GM19467 (cell line): ENCODE measurements around the gene UNC80.
A peak's percentile ranks its signal among the peaks of the same experiment; 100 is the strongest.

ENCODE experiments used
- ATAC-seq: cut with Tn5 transposase; IDR thresholded peaks from one replicate; pipeline ENCODE4 v1.9.1; 2021; ENCODE audit warnings: mild to moderate bottlenecking, moderate library complexity; ENCODE audit not compliant: unreplicated experiment

Gene UNC80

DNA sequence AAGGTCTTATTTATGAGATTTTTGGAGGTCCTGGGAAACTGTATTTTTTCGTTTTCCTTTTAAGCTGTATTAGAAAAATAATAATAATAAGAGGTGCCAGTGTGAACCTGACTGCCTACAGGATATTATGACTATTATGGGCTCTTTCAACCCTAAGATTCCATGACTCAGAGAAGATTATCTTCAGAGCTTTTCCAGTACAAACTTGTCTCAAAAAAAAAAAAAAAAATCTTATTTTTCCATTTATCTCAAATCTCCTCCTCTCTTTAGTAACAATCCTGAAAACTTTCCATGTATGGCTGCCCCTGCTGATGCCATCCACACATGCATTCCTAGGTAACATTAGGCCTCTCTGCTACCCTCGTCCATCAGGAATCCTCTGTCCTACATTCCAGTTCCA, 194.1 kb downstream of the UNC80 start:
- ATAC-seq: no peak

DNA sequence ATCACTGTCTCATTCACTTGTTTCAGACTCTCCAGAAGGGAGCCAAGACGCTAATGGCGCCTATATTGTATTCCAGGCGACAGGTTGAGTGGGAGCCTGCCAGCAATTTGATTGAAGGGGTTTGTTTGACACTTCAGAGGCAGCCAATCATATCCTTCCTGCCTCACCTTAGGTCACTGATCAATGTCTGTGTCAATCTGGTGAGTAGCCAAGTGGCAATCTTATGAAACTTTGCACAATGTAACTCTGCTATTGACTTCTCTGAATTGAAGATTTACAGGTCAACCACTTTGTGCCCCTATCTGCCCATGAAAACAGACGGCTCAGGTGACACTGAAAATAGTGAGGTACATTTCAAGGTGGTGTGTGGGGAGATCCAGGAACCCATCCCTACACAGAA, 198.1 kb downstream of the UNC80 start:
- no peak for ATAC-seq

DNA sequence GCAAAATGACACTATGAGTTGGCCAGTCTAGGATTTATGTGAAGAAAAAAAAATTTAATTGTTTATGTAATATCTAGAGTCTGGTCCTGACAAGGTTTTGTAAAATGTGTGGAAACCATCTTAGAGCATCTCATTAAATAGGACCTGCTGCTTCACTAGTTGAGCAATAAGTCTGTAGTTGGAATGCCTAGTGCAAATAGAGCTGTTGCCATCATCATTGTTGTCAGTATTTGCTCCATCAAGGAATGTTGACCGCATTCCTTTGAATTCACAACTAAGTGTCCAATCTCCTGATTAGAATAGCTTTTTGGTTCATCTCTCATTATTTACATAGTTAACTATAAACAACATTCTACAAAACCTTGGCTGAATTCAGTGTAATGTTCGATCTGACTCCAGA, 198.6 kb downstream of the UNC80 start:
- ATAC-seq: no peak

DNA sequence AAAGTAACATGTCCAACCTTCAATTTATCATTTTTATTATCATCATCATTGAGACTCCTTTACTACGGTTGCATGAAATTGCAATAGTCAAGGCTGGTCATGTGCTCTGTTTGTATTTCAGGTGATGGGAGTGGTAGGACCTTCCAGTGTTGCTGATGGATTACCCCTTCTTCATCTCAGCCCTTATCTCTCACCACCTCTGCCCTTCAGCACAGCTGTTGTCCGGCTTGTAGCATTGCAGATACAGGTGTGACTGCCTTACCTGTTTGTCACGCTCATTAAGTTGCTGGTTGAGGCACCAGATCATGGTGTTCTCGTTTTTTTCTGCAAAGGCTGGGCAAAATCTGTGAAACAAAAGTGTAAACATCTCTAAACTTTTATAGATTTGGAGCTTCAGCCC, 199.1 kb downstream of the UNC80 start:
- ATAC-seq: no peak

DNA sequence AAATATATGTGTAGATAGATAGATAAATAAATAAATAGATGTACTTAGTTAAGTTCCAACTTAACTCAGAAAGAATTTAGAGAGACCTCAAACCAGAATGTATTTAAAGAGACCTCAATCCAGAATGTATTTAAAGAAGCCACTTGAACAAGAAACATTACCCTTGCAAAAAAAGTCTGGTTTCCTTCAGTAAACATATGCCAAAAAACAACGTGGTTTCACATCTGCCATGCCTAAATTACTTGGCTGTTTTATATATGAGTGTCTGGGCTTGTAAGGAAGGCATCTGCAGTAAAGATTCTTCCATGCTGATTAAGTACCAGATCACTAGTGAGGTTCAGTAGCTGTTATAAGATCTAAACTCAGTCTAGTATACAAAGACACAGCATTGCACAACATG, 201.7 kb downstream of the UNC80 start:
- ATAC-seq: no peak

DNA sequence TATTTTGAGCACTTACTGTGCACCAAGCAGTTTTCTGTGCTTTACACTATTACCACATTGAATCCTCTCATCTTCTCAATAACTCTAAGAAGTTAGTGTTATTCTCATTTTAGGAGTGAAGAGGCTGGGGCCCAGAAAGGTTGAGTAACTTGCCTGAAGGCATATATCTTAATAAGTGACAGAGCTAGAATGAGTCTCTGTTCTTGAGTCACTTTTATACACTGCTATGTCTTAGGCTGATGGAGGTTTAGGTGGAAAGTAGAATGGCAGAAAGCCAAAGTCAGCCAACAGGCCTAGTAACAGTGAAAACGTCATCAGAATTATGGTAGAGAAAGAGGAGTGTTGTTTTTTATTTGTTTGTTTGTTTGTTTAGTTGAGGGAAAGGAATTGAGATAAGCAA, 202.9 kb downstream of the UNC80 start:
- no peak for ATAC-seq

DNA sequence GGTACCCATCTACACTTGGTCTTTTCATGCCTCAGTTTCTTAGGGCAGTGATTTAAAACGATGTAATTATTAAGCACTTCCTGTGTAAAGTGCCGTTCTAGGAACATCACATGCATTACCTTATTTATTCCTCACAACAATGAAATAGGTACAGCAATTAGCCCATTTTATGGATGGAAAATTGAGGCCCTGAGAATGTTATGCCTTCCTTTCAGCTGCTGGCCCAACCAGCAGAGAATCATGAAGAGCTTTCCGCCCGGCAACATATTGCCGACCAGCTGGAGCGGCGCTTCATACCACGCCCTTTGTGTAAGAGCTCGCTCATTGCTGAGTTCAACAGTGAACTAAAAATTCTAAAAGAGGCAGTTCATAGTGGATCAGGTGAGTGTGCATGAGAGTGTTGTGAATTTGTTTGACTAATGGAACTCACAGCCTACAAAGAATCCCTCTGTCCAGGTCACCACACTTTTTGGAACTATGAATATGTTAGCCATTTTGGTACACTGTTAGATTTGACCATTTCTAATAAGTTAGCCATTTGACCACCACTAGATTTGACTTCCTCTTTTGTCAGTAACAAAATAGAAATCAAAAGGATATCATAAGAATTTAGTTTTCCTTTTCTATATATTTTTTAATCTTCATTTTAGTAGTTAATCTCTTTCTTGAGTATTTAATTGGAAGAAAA, 205.2 kb downstream of the UNC80 start:
- peak; percentile 79 for ATAC-seq

DNA sequence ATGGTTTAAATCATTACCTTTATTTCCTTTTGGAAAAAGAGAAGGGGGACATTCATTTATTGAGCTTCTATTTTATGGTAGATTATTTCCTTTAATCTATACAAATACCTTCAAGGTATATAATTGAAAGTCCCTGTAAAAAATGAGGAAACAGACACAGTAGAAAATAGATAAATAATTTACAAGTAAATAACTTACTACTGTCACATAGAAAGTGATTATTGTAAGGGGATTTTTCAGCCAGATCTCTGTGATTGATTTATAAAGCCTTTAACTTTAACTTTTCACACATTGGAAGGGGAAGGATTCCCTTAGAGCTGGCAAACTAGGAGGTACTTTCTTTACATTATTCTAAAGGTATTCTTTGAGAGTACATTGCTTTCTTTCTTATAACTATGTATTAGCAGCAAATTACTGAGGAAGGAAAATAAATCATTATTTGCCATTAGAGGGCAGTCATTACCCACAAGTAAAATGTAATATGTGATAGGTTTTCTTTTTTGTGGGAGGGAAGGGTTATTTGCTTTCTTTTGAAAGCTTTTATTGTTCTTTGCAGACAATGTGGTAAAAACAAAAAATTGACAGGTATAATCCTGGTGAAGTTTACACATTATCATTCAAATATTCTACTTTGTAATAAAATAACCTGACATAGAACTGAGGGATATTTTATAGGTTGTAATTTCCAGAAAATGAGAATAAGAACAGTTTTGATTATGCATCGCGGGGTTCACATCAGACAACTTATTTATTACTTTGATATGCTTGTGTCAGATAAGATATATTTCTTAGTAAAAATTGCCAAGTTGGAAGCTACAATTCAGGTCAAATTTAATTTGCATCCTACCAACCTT, 206.0 kb downstream of the UNC80 start:
- ATAC-seq: peak; percentile 52

DNA sequence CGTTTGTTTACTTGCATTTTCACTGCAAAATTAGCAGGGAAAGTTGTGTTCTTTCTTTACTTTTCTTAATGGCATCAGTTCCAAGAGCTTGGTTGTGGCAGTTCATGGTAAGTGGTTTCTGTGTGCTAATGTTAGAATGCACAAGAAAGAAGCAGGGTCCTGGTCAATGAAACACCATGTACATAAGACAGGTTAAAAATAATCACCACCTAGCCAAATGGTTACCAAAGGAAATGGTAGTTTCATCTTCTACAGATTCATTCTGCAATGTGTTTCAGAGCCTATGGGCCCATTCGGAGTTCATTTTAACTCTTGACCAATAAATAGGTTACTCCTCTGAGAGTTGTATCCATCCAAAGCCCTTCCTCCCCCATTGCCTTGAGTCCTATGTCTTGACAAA, 212.7 kb downstream of the UNC80 start:
- ATAC-seq: no peak

DNA sequence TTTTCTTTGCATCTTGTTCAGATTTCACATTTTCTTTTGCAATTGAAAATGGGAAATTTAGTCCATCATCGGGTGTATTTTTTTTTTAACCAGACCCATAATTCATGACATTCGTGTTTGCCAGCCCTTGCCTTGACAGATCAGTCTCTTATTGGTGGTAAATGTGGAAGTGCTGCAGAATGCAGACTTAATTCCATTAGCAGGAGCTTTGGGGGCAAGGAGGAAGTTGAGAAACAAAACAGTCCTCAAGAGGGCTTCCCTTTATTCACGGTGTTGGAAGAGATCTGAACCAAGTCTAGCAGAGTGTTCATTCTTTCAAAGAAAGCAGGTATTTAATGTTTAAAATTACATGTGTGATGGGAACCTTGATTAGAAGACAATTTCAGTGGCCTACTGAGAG, 214.2 kb downstream of the UNC80 start:
- ATAC-seq: no peak

DNA sequence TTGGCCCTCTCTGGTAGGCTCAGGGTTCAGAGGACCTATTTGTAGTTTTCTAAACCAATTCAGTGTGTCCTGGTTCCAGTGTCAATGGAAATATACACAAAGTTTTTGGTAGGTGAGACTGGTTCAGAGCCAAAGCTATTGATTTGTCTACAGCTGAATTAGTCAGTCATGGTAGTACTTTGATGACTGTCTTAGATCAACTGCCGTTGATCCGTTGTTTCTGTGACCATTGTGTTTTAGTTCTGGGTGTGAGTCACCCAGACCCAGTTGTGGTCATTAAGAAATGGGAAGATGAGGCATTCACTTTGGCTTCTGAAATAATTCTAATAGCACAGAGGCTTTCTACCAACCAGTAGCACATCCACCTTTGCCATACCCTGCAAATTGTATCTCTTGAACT, 214.8 kb downstream of the UNC80 start:
- ATAC-seq: no peak

DNA sequence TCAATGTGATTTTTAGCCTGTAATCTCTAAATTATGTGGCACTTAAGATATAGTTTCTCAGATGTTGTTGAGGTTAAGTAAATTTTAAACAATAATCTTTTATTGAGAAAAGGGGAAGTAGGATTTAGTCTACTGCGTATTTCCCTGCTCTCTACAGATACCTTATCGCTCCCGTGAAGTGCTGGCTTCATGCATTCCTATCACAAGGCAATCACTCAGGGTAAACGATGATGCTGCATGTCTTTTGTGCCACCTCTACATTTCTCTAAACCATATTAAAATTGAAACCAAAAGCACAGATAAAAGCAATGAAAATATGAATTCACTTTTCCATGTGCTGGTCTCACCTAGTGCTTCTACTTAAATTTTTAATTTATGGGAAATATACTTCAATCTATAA, 216.4 kb downstream of the UNC80 start:
- peak; percentile 48 for ATAC-seq

DNA sequence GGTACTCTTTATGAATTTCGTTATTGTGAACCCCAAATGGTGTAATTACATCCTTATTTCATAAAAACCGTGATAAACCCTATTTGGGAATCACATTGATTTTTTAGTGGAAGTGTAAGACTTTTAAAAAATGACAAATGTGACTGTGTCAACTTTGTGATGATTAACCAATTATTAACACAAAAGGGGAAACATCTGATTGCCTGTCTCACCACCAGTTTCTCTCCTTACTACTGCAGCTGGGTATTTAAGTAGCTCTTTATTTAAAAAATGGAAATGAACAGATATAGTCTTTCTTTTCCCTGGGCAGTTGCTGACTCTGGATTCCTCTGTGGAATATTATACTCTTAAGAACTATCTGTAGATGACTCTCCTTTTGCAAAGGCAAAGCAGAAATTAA, 219.2 kb downstream of the UNC80 start:
- no peak for ATAC-seq

DNA sequence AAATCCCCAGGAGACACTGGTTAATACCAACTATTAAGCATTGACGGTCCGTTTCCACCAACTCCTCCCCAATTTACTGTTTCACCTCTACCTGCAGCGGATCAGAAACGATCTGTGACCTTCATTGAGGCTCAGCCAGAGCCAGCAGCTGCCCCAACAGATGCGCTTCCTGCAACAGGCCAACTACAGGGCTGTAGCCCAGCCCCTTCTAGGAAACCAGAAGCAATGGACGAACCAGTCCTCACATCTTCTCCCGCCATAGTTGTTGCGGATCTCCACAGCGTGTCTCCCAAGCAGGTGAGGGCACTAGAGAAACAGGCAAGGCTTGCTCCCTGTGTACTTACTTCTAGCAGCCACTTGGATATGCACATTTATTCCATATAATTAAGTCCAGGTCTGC, 222.3 kb downstream of the UNC80 start:
- ATAC-seq: no peak

DNA sequence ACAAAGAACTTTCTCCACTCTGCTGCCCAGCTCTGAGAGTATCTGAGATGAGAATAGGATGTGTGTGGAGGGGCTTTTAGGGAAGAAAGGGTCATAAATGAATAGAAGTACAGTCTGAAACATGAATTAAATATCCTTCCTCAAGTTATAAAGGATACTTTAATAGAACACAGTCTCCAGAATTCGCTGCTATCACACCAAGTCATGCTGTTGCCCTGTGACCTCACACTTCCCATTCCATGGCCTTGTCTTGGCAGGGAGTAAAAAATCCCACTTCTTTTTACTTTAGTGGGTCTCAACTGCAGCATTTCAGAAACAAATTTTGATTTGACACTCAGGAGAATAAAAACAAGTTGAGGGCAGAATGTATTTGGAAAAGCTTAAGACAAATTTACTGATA, 227.0 kb downstream of the UNC80 start:
- ATAC-seq: no peak

DNA sequence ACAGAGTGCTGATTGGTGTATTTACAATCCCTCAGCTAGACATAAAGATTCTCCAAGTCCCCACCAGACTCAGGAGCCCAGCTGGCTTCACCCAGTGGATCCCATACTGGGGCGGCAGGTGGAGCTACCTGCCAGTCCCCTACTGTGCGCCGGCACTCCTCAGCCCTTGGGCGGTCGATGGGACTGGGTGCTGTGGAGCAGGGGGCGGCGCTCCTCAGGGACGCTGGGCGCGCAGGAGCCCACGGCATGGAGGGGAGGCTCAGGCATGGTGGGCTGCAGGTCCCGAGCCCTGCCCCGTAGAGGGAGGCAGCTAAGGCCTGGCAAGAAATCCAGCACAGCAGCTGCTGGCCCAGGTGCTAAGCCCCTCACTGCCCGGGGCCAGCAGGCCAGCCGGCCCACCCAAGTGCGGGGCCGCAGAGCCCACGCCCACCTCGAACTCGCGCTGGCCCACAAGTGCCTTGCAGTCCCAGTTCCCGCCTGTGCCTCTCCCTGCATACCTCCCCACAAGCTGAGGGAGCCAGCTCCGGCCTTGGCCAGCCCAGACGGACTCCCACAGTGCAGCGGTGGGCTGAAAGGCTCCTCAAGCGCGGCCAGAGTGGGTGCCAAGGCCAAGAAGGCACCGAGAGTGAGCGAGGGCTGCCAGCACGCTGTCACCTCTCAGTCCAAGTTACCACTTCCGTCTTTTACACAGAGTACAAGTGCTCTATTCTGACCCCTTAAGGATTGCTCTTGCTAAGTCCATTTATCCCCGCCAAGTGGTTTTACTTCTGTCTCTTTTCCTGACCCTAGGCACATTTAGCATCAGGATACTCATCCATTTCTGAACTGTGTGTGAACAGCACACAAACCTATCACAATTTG, 229.1 kb downstream of the UNC80 start:
- no peak for ATAC-seq

DNA sequence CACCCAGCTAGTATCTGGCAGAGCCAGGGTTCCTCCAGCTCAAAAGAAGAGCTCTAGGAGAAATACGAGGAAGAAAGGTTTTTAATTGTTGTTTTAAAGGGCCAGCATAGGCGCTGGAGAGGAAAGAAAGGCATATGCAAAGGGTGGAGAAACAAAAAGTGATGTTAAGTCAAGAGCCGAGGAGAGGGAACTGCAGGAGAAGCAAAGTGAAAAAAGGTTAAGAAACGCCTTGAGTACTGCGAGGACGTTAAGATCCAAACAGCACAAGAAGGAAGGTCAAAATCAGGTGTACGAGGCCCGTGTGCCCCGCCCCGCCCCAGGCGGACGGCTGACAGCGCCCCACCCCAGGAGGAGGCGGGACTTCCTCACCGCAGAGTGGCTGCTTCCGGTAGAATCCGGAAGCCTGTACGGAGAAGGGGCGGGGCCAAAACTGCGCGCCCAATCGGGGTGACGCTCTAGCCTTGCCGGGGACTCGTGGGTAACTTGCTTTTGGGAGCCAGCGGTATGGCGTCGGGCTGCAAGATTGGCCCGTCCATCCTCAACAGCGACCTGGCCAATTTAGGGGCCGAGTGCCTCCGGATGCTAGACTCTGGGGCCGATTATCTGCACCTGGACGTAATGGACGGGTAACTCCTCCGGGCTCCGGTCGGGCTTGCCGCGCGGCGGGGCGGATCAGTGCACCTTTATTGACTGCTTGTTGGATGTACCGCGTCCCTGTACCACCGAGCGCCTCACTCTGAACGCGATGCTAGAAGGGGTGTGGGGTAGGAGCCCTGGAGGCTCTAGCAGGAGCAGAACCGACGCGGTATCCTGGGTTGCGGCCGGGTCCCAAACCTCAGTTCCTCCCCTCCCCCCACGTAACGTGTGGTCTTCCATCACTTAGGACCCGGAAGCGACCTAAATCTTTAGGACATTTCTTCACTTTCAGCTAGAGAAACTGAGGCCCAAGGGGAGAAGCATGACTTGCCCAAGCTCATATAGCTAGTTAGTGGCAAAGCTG, 230.8 kb downstream of the UNC80 start, which contains the start of gene RPE:
Gene RPE (plus strand): TSS at position 481 of the 1,000 bp plus-strand sequence. CDS start 24 bp downstream, at position 505.
- ATAC-seq: peak; percentile 100

DNA sequence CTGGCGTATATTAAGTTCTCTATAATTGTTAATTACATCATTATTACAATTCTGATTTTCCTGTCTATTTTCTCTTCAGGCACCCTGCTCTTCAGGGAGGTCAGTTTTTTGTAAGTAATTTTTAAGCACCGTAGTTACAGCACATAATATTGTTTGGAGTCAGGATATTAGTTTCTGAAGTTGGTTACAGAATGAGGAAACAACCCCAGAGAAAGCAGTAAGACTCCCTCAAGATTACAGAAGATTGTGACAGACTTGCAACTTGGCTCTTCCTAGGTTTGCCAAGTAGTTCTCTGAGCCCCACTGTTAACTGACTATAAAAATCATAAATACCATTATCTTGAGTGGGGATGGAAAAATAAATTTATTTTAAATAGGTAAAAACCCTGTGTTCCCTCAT, 231.7 kb downstream of the UNC80 start:
- no peak for ATAC-seq

DNA sequence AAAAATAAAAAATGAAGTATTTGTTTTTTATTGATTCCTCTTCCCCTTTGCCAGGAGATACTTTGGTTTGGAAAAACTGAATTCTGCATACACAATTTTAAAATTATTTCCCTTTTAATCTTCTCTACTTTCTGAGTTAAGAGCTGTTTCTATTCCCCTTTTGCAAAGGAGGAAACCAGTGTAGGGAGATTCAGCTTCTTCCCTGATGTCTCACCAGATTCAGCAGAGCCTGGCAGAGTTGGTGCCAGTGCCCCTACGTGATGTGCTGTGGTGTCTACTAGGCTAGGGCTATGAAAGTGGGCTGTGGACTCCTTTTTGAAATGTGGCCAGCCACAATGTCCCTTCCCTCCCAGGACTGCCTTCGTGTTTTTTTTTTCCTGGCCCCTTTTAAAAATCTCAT, 233.2 kb downstream of the UNC80 start:
- no peak for ATAC-seq

DNA sequence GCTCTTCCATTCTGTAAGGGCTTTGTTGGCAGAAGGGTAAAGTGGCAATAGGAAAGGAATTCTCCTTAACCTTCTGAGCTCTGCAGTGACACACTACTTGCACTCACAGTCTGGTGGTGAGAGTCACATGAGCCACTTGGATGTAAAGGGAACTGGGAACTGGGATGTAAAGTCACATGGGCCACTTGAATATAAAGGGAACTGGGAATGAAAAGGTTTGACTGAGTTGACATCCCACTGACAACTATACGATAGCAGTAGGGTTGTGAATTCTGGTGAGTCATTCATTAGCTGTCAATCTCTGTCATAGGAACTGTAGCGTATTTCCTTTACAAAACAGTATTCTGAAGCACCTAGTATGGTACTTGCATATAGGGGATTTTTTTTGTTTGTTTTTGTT, 236.3 kb downstream of the UNC80 start:
- ATAC-seq: no peak
